ENCODE data around the gene OR2L2.
"Not testable (repeated sequence)": the region's sequence is repeated elsewhere in the genome, so short reads cannot be mapped to it uniquely, and the experiment has no call there.

Gene OR2L2

DNA sequence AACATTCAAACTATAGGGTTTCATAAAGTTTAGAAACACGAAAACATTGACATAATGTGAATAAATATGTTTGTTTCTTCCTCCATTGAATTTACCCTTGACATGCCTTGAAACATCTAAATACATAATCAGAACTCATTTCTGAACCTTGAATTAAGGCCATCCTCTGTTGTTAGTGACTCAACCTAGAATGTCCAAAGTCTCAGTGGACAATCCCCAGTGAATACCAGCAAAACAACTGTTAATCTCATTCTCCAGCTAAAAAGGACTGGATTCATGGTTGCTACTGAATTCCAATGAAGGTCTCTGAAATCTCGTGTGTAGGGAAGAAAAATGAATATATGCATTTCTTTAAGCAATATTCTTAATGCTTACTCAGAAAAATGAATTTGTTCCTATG lies at the start of gene OR2L2:
OR2L2 (plus strand) TSS at position 301 of the 400 bp plus-strand sequence. CDS start 8,198 bp downstream, outside the sequence.
- DNase-seq: no peak

- DNase-seq: no peak
These were observed 36.9 kb upstream of the OR2L2 start for GRCh38 chr1:247992986-247993385.

GRCh38 chr1:247998811-247999210 lies 31.1 kb upstream of the OR2L2 start:
- DNase-seq: no peak

- DNase-seq: no peak
These were observed 29.7 kb upstream of the OR2L2 start for GRCh38 chr1:248000169-248000568.

DNA sequence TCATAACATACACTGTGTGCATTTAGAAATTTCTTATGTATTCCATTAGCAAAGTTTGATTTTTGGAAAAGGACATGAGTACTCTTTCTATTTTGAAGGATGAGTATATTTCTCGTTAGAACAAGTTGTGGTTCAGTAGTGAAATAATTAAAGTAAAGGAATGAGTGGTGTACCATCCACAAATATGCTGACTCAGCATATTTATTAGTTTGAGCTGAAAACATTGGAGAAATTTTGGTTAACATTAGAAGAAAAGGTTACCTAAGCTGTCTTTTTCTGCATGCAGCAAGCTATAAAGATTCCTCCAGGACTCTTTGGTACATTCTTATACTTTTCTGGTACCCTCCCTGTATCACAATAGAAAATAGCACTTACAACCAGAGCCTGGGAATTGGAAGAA lies 22.1 kb upstream of the OR2L2 start:
- DNase-seq: no peak

- DNase-seq: no peak
These were observed 20.2 kb upstream of the OR2L2 start for GRCh38 chr1:248009681-248010080.

GRCh38 chr1:248013229-248013710 lies 16.6 kb upstream of the OR2L2 start, which contains the start of gene OR2L5:
Gene OR2L5, plus strand, starts transcription at chr1:248013660. Its CDS starts 8,288 bp downstream, at chr1:248021948.
- no peak for DNase-seq

DNA sequence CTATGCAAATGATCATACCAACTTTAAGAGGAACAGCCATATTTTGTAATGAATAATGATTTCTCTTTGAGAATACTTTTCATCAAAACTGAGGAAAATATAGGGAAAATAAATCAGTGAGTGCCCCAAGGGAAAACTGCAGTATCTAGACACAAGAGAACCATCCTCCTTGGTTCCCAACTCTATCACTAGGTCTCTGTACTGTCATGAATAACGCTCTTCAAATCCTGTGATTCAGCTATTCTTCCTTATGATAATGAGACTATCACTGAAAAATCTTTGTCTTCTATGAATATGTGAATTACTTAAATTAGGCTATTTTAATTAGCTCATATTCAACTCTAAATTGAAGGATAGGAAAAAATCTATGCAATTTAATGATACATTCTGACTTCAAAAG lies 14.1 kb upstream of the OR2L2 start:
- DNase-seq: no peak

GRCh38 chr1:248045209-248045608 lies 15.3 kb downstream of the OR2L2 start:
- DNase-seq: no peak

DNA sequence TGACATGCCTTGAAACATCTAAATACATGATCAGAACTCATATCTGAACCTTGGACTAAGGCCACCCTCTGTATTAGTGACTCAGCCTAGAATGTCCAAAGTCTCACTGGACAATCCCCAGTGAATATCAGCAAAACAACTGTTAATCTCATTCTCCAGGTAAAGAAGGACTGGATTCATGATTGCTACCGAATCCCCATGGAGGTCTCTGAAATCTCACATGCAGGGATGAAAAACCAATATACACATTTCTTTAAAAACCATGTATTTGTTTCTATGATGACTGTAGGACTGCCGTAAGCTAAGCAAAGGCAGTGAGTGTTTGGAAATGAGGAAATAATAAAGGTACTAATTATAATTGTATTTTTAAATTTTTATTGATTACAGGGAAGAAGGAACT lies 16.7 kb downstream of the OR2L2 start, which contains the start of gene OR2L3:
OR2L3 (plus strand) TSS at position 301 of the 400 bp plus-strand sequence. CDS start 13,846 bp downstream, outside the sequence.
- DNase-seq: no peak

- no peak for DNase-seq
These were observed 17.1 kb downstream of the OR2L2 start for GRCh38 chr1:248047008-248047407.

DNA sequence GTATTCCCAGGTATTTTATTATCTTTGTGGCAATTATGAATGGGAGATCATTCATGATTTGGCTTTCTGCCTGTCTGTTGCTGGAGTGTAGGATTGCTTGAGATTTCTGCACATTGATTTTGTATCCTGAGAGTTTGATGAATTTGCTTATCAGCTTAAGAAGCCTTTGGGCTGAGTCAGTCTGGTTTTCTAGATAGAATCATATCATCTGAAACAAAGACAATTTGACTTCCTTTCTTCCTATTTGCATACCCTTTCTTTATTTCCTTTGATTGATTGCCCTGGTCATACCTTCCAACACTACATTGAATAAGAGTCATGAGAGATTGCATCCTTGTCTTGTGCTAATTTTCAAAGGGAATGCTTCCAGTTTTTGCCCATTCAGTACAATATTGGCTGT lies 24.8 kb downstream of the OR2L2 start:
- DNase-seq: no peak

DNA sequence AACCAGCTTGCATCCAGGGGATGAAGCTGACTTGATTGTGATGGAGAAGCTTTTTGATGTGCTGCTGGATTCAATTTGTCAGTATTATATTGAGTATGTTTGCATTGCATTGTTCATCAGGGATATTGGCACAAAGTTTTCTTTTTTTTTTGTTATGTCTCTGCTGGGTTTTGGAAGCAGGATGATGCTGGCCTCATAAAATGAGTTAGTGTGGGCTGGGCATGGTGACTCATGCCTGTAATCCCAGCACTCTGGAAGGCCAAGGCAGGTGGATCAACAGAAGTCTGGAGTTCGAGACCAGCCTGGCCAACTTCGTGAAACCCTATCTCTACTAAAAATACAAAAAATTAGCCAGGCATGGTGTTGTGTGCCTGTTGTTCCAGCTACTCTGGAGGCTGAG lies 25.4 kb downstream of the OR2L2 start:
- DNase-seq: no peak

DNA sequence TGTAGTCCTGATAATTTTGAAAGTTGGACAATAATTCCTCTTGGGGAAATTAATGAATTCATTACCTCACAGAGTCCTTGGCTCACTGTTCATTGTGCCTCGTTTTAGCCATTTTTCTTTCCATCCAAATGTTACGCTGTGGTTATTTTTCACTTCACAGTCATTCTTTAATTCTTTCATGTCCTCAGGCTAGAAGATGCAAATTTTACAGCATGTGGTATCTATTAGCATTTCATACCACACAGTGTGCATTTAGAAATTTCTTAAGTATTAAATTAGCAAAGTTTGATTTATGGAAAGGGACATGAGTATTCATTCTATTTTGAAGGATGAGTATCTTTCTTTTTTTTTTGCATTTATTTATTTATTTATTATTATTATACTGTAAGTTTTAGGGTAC lies 35.2 kb downstream of the OR2L2 start:
- DNase-seq: no peak

- DNase-seq: no peak
These were observed 35.7 kb downstream of the OR2L2 start for GRCh38 chr1:248065604-248066003.

- DNase-seq: not testable (repeated sequence)
These were observed 54.0 kb downstream of the OR2L2 start for GRCh38 chr1:248083864-248084263.
